ENCODE data around the gene MRPL50. TPM values are rescaled to one million over a fixed set of nuclear protein-coding genes. Genes with fewer than 3 reads are reported as not detected.

Gene MRPL50
- total RNA-seq, 1 experiment from 2014 or later, result 34.7 TPM

- DNase-seq (ENCODE audit: extremely low read depth, low read depth), result no peak
Measured at GRCh38 chr9:101381118-101381517, 17.3 kb downstream of the MRPL50 start.

GRCh38 chr9:101380295-101380694, 18.1 kb downstream of the MRPL50 start:
- no peak for DNase-seq (ENCODE audit: extremely low read depth, low read depth)

- DNase-seq (ENCODE audit: extremely low read depth, low read depth), result no peak
Measured at GRCh38 chr9:101376111-101376848, 22.1 kb downstream of the MRPL50 start.

DNA sequence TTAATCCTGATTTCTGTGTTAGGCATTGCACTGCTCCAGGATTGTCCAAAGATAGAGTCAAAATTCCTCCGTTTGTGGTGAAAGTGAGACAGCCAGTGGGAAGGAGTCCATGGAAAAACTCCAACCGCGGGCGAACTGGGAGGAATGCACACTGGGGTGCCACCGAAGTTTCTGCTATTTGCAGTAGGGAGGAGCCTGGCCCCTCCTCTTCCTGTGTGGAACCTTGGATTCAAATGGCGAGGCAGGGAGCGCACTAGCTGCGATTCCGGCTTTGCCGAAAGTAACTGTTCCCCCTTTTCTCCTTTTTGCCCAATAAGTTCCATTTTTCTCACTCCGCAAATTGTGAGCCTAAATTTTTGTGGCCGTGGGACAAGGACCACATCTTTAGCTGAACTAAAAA, 22.9 kb downstream of the MRPL50 start:
- DNase-seq (ENCODE audit: extremely low read depth, low read depth), result no peak

GRCh38 chr9:101372327-101373118, 25.9 kb downstream of the MRPL50 start:
- no peak for DNase-seq (ENCODE audit: extremely low read depth, low read depth)

GRCh38 chr9:101371813-101372212, 26.6 kb downstream of the MRPL50 start:
- DNase-seq (ENCODE audit: extremely low read depth, low read depth), result no peak

DNA sequence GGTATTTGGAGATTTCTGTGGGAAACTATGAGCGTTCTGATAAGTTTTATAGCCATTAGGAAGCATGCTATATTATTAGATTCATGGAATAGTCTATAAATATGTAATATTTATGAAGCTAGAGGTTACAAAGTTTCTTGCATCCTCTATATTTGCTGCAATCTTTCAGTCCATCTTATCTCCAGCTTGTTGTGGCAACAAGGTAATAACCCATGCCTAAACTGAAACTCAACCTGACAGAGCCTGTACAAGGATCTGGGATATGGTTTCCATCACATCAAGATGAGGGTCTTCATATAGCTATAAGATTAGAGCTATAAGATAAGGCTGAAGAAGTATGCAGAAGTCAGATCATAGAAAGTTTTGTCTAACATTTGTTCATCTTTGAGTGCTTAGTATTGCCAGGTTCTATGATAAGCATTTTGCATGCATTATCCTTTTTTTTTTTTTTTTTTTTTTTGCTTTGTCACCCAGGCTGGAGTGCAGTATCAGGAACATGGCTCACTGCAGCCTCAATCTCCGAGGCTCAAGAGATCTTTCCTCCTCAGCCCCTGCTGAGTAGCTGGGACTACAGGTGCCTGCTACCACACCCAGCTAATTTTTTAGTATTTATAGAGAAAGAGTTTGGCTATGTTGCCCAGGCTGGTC, 28.4 kb downstream of the MRPL50 start:
- DNase-seq (ENCODE audit: extremely low read depth, low read depth), result no peak

DNA sequence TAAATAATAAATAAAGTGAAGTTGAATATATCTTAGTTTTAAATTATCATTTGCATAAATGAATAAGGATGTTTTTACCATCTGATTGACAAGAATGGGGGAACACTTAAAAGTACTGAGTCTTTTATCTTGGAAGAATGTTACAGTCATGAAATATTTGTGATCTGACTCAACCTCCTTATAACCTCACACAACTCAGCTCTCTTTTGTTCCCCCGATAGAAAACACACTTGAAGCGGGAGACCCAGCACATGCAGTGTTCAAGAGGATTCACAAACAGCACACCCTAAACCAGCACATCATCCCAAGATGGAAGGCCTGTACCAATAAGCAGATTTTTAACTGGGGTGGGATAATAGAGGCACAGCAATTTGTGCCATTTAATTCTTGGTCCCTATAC, 29.1 kb downstream of the MRPL50 start:
- no peak for DNase-seq (ENCODE audit: extremely low read depth, low read depth)

DNA sequence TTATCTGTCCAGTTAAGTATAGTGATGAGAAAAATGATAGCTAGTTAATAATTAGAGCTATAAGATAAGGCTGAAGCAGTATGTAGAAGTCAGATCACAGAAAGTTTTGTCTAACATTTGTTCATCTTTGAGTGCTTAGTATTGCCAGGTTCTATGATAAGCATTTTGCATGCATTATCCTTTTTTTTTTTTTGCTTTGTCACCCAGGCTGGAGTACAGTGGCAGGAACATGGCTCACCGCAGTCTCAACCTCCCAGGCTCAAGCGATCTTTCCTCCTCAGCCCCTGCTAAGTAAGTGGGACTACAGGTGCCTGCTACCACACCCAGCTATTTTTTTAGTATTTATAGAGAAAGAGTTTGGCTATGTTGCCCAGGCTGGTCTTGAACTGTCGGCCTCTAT, 31.1 kb downstream of the MRPL50 start:
- no peak for DNase-seq (ENCODE audit: extremely low read depth, low read depth)

DNA sequence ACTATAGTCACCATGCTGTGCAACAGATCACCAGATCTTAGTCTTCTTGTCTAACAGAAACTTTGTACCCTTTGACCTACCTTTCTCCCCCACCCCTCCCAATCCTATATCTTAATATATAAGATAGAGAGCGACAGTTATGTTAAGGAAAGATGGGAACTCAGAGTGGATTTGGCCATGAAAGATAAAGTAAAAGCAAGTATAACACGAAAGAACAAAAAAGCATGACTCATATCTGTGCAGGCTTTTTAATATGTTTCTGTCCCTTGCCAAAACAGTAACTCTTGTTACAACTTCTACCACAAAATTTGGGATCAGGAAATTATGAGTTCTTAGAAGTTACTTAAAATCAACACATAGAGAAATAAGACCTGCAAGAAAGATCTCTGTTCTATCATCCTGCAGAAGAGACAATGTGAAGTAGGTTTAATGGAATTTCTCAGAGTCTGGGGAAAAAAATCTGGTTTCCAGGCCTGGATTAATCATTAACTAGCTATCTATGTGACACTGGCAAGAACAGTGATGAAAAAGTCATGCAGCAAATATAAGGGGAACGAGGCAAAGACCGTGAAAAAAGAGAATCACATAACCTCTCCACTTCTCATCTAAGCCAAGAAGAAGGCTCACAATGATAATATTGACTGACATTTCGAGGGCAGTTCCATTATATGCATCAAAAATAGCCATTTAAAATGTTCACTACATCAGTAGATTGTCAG, 32.2 kb downstream of the MRPL50 start:
- DNase-seq (ENCODE audit: extremely low read depth, low read depth), result no peak

DNA sequence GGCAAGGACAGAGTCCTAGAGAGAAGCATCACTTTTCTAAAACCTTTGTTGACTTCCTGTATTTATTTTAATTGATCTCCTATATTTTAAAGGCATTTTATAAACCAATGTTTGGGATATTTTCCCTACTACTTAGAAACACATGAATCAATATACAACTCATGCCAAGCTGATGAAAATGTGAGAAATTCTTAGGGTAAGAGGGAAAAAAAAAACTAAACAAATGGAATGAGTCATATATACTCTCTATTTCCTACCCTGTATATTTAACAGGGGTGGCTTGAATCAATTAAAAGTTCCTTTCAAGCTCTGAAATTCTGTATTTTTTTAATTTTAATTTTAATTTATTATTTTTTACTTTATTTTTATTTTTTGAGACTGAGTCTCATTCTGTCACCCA, 33.2 kb downstream of the MRPL50 start:
- DNase-seq (ENCODE audit: extremely low read depth, low read depth), result peak; percentile 85

GRCh38 chr9:101362450-101362849, 36.0 kb downstream of the MRPL50 start:
- no peak for DNase-seq (ENCODE audit: extremely low read depth, low read depth)

GRCh38 chr9:101360647-101361046, 37.8 kb downstream of the MRPL50 start:
- no peak for DNase-seq (ENCODE audit: extremely low read depth, low read depth)

DNA sequence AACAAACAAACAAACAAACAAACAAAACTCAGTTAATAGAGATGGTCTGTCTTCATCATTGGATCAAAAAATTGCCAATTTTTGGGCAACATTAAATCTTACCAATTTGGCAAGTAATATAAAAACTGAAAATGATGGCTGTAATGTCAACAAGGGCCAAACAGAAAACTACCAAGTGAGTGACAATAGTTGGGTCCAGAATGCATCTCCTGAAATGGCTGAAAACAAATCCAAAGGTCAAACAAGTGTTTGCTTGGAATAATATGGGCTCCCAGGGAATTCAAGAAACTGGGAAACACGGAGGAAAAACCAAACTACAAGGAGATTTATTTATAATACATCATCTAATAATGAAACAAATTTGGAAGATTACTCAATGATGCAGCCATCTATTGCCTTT, 38.7 kb downstream of the MRPL50 start:
- no peak for DNase-seq (ENCODE audit: extremely low read depth, low read depth)

GRCh38 chr9:101356619-101357018, 41.8 kb downstream of the MRPL50 start:
- no peak for DNase-seq (ENCODE audit: extremely low read depth, low read depth)

DNA sequence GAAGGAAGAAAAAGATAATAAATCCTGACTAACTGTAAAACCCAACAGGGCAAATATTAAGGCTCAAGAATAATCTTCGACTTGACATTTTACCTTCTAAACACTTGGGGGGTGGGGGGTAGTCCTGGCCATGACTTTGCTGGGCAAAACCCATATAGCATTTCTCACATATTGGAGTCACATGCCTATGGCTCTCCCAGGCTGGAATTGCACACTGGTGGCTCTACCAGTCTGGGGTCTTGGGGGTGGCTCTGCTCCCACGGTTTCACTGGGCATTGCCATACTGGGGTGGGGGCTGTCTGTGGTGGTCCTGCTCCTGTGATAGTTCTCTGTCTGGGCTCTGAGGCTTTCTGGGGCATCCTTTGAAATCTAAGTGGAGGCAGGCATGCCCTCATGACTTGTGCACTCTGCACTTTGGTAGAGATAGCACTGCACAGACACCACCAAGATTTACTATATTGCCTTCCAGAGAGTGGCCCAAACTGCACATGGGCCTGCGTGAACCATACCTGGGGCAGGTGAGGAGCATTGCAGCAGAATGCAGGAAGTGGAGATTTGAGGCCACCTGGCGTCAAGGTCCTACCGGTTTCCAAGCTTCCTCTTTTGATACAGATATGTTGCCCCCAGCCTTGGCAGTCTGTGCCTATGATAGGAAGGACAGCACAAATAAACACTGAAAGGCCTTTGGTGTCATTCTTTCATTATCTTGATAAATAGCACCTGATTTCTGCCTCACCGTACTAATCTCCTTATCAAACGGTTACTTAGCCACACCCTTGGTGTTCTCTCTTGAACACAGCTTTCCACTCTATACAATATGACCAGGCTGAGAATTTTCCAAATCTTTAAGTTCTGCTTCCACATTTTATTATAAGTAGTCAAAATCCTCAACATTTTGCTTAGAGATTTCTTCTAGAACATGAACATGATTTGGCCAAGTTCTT, 43.4 kb downstream of the MRPL50 start:
- no peak for DNase-seq (ENCODE audit: extremely low read depth, low read depth)

GRCh38 chr9:101354143-101354764, 44.2 kb downstream of the MRPL50 start:
- no peak for DNase-seq (ENCODE audit: extremely low read depth, low read depth)

GRCh38 chr9:101353683-101354082, 44.7 kb downstream of the MRPL50 start:
- no peak for DNase-seq (ENCODE audit: extremely low read depth, low read depth)

GRCh38 chr9:101352892-101353463, 45.4 kb downstream of the MRPL50 start:
- no peak for DNase-seq (ENCODE audit: extremely low read depth, low read depth)
